Liver (tissue), 9 donors: ENCODE data around the gene DHRS3. TPM values are rescaled to one million over a fixed set of nuclear protein-coding genes. Genes with fewer than 3 reads are reported as not detected.

ENCODE experiments used
- DNase-seq: peaks from one replicate; pipeline ENCODE4 v3.0.0-alpha.2; 2017; ENCODE audit warnings: low spot score
- H3K27ac ChIP-seq, 2 donors: one replicate each; pipeline ENCODE4 v1.7.0; 2013; ENCODE audit warnings: inconsistent platforms in 2 of 2, low read length in 2 of 2, control low read depth in 1 of 2, low read depth in 1 of 2, mild to moderate bottlenecking in 1 of 2
- H3K27me3 ChIP-seq, 4 donors: one replicate each; pipeline versions ENCODE4 v1.6.1 to v1.7.0; 2013; ENCODE audit warnings: low read length in 3 of 4, inconsistent platforms in 1 of 4, mild to moderate bottlenecking in 1 of 4, moderate library complexity in 1 of 4; ENCODE audit not compliant: control insufficient read depth in 4 of 4, insufficient read depth in 4 of 4
- H3K36me3 ChIP-seq, 4 donors: one replicate each; pipeline versions ENCODE4 v1.6.1 to v1.7.0; 2013; ENCODE audit warnings: low read length in 3 of 4, mild to moderate bottlenecking in 3 of 4, low read depth in 1 of 4, moderate library complexity in 1 of 4; ENCODE audit not compliant: control insufficient read depth in 4 of 4, insufficient read depth in 3 of 4
- H3K4me1 ChIP-seq, 4 donors: one replicate each; pipeline versions ENCODE4 v1.6.1 to v1.7.0; 2013; ENCODE audit warnings: low read length in 3 of 4, mild to moderate bottlenecking in 3 of 4, moderate library complexity in 1 of 4; ENCODE audit not compliant: control insufficient read depth in 4 of 4, insufficient read depth in 4 of 4
- H3K4me3 ChIP-seq, 3 donors: one replicate each; pipeline versions ENCODE4 v1.6.1 to v1.7.0; 2013; ENCODE audit warnings: low read length in 3 of 3, control low read depth in 1 of 3, low read depth in 1 of 3, mild to moderate bottlenecking in 1 of 3
- H3K9ac ChIP-seq, 2 donors: one replicate each; pipeline ENCODE4 v1.7.0; 2013; ENCODE audit warnings: low read length in 2 of 2, mild to moderate bottlenecking in 2 of 2, moderate library complexity in 2 of 2, control low read depth in 1 of 2, low read depth in 1 of 2
- H3K9me3 ChIP-seq, 4 donors: one replicate each; pipeline versions ENCODE4 v1.6.1 to v1.7.0; 2013; ENCODE audit warnings: low read length in 3 of 4; ENCODE audit not compliant: control insufficient read depth in 4 of 4
- ATF3 ChIP-seq: IDR thresholded peaks from 2 replicates; pipeline ENCODE4 v1.6.1; 2016; ENCODE audit warnings: antibody characterized with exemption
- CTCF ChIP-seq: fragments of 150-350 bp; IDR thresholded peaks from 2 replicates; pipeline ENCODE4 v1.5.1; 2017; ENCODE audit warnings: improper control_type of control experiment, low read depth, low read length; ENCODE audit not compliant: missing input control
- EGR1 ChIP-seq, 2 donors: IDR thresholded peaks; 2 replicates each; pipeline ENCODE4 v1.6.1; 2016 to 2018; ENCODE audit warnings: antibody characterized with exemption in 2 of 2, low read depth in 2 of 2
- FOXA1 ChIP-seq: IDR thresholded peaks from 2 replicates; pipeline ENCODE4 v1.6.1; 2016; ENCODE audit warnings: antibody characterized with exemption
- FOXA2 ChIP-seq: IDR thresholded peaks from 2 replicates; pipeline ENCODE4 v1.6.1; 2016; ENCODE audit warnings: antibody characterized with exemption
- GABPA ChIP-seq, 2 donors: IDR thresholded peaks in 1 of 2; conservative IDR thresholded peaks in 1 of 2; 2 replicates each; pipeline ENCODE4 v1.6.1; 2016; ENCODE audit warnings: antibody characterized with exemption in 2 of 2, mild to moderate bottlenecking in 1 of 2, moderate library complexity in 1 of 2
- HNF4A ChIP-seq, 2 donors: conservative IDR thresholded peaks; 2 replicates each; pipeline ENCODE4 v1.6.1; 2016; ENCODE audit warnings: antibody characterized with exemption in 2 of 2, mild to moderate bottlenecking in 2 of 2
- HNF4G ChIP-seq: IDR thresholded peaks from 2 replicates; pipeline ENCODE4 v1.6.1; 2016; ENCODE audit warnings: antibody characterized with exemption
- JUND ChIP-seq, 2 donors: IDR thresholded peaks; 2 replicates each; pipeline ENCODE4 v1.6.1; 2016; ENCODE audit warnings: antibody characterized with exemption in 2 of 2
- MAX ChIP-seq: IDR thresholded peaks from 2 replicates; pipeline ENCODE4 v1.6.1; 2016; ENCODE audit warnings: antibody characterized with exemption
- RAD21 ChIP-seq, 2 donors: IDR thresholded peaks; 2 replicates each; pipeline ENCODE4 v1.6.1; 2016; ENCODE audit warnings: antibody characterized with exemption in 2 of 2, mild to moderate bottlenecking in 2 of 2
- REST ChIP-seq: IDR thresholded peaks from 2 replicates; pipeline ENCODE4 v1.6.1; 2016; ENCODE audit warnings: antibody characterized with exemption, mild to moderate bottlenecking
- RXRA ChIP-seq, 2 donors: IDR thresholded peaks; 2 replicates each; pipeline ENCODE4 v1.6.1; 2017 to 2018; ENCODE audit warnings: antibody characterized with exemption in 2 of 2, mild to moderate bottlenecking in 1 of 2
- SP1 ChIP-seq: IDR thresholded peaks from 2 replicates; pipeline ENCODE4 v1.6.1; 2018; ENCODE audit warnings: antibody characterized with exemption, mild to moderate bottlenecking
- TAF1 ChIP-seq: conservative IDR thresholded peaks from 2 replicates; pipeline ENCODE4 v1.6.1; 2016; ENCODE audit warnings: antibody characterized with exemption, mild to moderate bottlenecking
- YY1 ChIP-seq: IDR thresholded peaks from 2 replicates; pipeline ENCODE4 v1.6.1; 2016; ENCODE audit warnings: antibody characterized with exemption, mild to moderate bottlenecking
- ZBTB33 ChIP-seq: IDR thresholded peaks from 2 replicates; pipeline ENCODE4 v1.6.1; 2016; ENCODE audit warnings: antibody characterized with exemption
- WGBS: extraction: QIAGEN DNeasy Blood & Tissue Kit; methylation state at CpG from one replicate; pipeline ENCODE4 v1.1.7; 2013; 5-methylcytosine and 5-hydroxymethylcytosine counted together
- polyA plus RNA-seq, 2 donors: library from polyadenylated mRNA; stranded (reverse) in 1 of 2; unstranded in 1 of 2; fragments of 200-250 nt in 1 of 2; fragments of >200 nt in 1 of 2; fragmentation: Nextera tagmentation in 1 of 2; extraction: Ambion mirVana in 1 of 2; gene quantifications; one replicate each; pipeline versions ENCODE4 v1.2.1 to v1.2.3, GENCODE V29; 2013 to 2015
- total RNA-seq, 2 donors: library from RNA; depleted of rRNA; stranded (reverse); fragments of >200 nt; gene quantifications; one replicate each; pipeline ENCODE4 v1.2.3, GENCODE V29; 2014
- donor health status: healthy.
- donor health status: healthy.
- donor health status: healthy.
- donor health status: healthy.
- donor health status: healthy.

DHRS3 gene
- total and polyA plus RNA-seq, 4 donors, result 62.6 to 185 (median 158) TPM

- TF ChIP-seq CTCF (no peak), HNF4A (conservative IDR thresholded peaks at IDR 0.05) (no peak), ZBTB33 (no peak), GABPA (IDR thresholded peaks at IDR 0.05 in 1 of 2, conservative IDR thresholded peaks at IDR 0.05 in 1 of 2) (no peak), EGR1 (IDR thresholded peaks at IDR 0.05; ENCODE audit: low read depth in 2 of 2) (no peak)
Measured at GRCh38 chr1:12546771-12547585, 71.0 kb downstream of the DHRS3 start (continued).

GRCh38 chr1:12544992-12545391, 73.0 kb downstream of the DHRS3 start:
- Histone ChIP-seq H3K4me3 (no peak overlapping the region), H3K27ac (no peak overlapping the region), H3K9me3 (no peaks in the 10 kb centered on the region), H3K4me1 (peaks cover 12 to 25% (median 17%) of the 10 kb centered on the region in 4 donors), H3K9ac (no peak overlapping the region), H3K36me3 (no peaks in the 10 kb centered on the region), H3K27me3 (no peaks in the 10 kb centered on the region)
- TF ChIP-seq RAD21 (IDR thresholded peaks at IDR 0.05) (no peak), HNF4A (conservative IDR thresholded peaks at IDR 0.05) (no peak), GABPA (IDR thresholded peaks at IDR 0.05 in 1 of 2, conservative IDR thresholded peaks at IDR 0.05 in 1 of 2) (no peak), ATF3 (no peak), HNF4G (no peak), FOXA2 (no peak), JUND (IDR thresholded peaks at IDR 0.05) (no peak)
- 55% methylated on average over 8 of the region's 8 CpGs for WGBS
- no peak for DNase-seq

- DNase-seq, result no peak
- TF ChIP-seq HNF4A (conservative IDR thresholded peaks at IDR 0.05), result no peak
- no peak for TF ChIP-seq FOXA1
- TF ChIP-seq CTCF, result no peak
- TF ChIP-seq REST, result no peak
- TF ChIP-seq EGR1 (IDR thresholded peaks at IDR 0.05; ENCODE audit: low read depth in 2 of 2), result no peak
- TF ChIP-seq FOXA2, result no peak
- TF ChIP-seq GABPA (IDR thresholded peaks at IDR 0.05 in 1 of 2, conservative IDR thresholded peaks at IDR 0.05 in 1 of 2), result no peak
- TF ChIP-seq HNF4G, result no peak
- no peak for TF ChIP-seq MAX
- no peak for TF ChIP-seq ATF3
- no peak for TF ChIP-seq TAF1
- TF ChIP-seq RXRA (IDR thresholded peaks at IDR 0.05), result no peak
- TF ChIP-seq SP1, result no peak
- TF ChIP-seq YY1, result no peak
- no peak for TF ChIP-seq JUND (IDR thresholded peaks at IDR 0.05)
- TF ChIP-seq RAD21 (IDR thresholded peaks at IDR 0.05), result no peak
- Histone ChIP-seq H3K4me3 (no peak overlapping the region), H3K9ac (no peak overlapping the region), H3K27me3 (no peaks in the 10 kb centered on the region), H3K36me3 (no peaks in the 10 kb centered on the region), H3K4me1 (peaks cover 12 to 27% (median 16%) of the 10 kb centered on the region in 4 donors), H3K27ac (no peak overlapping the region), H3K9me3 (no peaks in the 10 kb centered on the region)
- WGBS, result 90% methylated on average over 4 of the region's 4 CpGs
Measured at GRCh38 chr1:12544357-12544756, 73.7 kb downstream of the DHRS3 start.
